Measurements from ENCODE around the gene PTPRD.

Gene PTPRD

DNA sequence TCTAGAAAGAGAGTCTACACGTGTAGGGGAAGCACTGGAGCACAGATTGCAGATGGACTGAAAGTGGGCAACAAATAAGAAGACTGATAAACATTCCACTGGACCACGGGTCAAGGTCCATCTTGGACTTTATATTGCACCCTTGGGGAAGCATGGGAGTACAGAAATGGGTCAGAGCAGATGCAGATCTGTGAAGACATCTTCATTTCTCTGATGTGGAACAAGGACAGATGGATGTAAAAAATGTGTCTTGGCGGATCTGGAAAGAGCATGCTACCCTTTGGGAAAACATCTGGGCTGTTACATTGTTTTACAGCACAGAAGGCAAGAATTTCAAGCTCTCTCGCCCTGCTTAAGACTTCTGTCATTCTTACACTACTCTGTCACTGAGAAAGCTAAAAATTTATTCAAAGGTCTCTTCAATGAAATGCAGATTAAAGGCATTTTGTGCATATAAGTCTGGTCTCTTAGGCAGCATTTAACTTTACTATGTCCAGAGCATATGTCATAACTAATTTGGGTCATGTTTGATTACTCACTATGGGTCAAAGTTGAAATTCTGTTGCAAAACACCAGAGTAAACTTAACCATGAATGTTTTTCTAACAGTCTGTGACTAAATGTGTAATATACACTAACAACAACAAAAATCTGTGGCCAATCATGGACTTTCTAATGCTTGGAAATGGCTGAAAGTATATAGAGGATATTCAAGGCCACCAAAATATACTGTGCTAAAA, 2056.9 kb downstream of the PTPRD start:
- no peaks in the 10 kb centered on the region for H3K27me3 ChIP-seq (ENCODE audit: low read length)
- H3K27ac ChIP-seq (ENCODE audit: low read depth, low read length) = no peak overlapping the region
- no peaks in the 10 kb centered on the region for H4K20me1 ChIP-seq (ENCODE audit: low read depth, low read length)
- no peak overlapping the region for H2AFZ ChIP-seq (ENCODE audit: low read depth, low read length, severe bottlenecking)
- no peak overlapping the region for H3K9ac ChIP-seq (ENCODE audit: low read length)
- no peaks in the 10 kb centered on the region for H3K9me3 ChIP-seq (ENCODE audit: insufficient read depth, low read length)
- H3K4me2 ChIP-seq (ENCODE audit: low read depth, low read length, poor library complexity, severe bottlenecking) = no peak overlapping the region
- H3F3A ChIP-seq (ENCODE audit: insufficient read depth) = no peaks in the 10 kb centered on the region
- H3K36me3 ChIP-seq (ENCODE audit: low read length) = no peaks in the 10 kb centered on the region
- no peak for TF ChIP-seq EZH2phosphoT487 (conservative IDR thresholded peaks at IDR 0.05; ENCODE audit: low read length)
- TF ChIP-seq, protein P1, sequence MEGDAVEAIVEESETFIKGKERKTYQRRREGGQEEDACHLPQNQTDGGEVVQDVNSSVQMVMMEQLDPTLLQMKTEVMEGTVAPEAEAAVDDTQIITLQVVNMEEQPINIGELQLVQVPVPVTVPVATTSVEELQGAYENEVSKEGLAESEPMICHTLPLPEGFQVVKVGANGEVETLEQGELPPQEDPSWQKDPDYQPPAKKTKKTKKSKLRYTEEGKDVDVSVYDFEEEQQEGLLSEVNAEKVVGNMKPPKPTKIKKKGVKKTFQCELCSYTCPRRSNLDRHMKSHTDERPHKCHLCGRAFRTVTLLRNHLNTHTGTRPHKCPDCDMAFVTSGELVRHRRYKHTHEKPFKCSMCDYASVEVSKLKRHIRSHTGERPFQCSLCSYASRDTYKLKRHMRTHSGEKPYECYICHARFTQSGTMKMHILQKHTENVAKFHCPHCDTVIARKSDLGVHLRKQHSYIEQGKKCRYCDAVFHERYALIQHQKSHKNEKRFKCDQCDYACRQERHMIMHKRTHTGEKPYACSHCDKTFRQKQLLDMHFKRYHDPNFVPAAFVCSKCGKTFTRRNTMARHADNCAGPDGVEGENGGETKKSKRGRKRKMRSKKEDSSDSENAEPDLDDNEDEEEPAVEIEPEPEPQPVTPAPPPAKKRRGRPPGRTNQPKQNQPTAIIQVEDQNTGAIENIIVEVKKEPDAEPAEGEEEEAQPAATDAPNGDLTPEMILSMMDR (IDR thresholded peaks at IDR 0.05; ENCODE audit: insufficient read depth, low read length, poor library complexity, severe bottlenecking) = no peak
- no peak overlapping the region for H3K4me3 ChIP-seq (ENCODE audit: insufficient read depth, low read length, poor library complexity, severe bottlenecking)
- H3K9me2 ChIP-seq (replicated peaks; ENCODE audit: insufficient read depth, low read length) = no peaks in the 10 kb centered on the region; the same call in 1 of the 2 replicates
- H3K79me2 ChIP-seq (ENCODE audit: insufficient read depth, low read length) = no peaks in the 10 kb centered on the region

DNA sequence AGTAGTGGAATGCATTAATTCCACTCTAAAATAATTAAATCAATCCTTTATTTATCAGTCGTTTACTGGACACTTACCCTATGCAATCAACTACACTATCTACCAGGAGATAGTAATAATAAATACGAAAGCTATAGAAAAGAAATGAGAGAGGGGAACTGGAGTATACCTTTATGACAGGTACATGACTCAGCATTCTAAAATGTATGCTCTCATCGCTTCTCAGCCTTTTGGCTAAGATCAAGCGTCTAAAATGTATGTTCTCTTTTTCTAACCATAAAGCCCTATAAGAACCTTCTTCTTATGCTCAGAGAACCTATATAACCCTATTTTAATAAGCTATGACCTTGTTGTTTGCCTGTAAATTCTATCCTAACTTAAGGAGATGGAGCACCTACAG, 2059.4 kb downstream of the PTPRD start:
- no peak overlapping the region for H3K4me2 ChIP-seq (ENCODE audit: low read depth, low read length, poor library complexity, severe bottlenecking)
- H3K4me3 ChIP-seq (ENCODE audit: insufficient read depth, low read length, poor library complexity, severe bottlenecking) = no peak overlapping the region
- H3K79me2 ChIP-seq (ENCODE audit: insufficient read depth, low read length) = no peaks in the 10 kb centered on the region
- TF ChIP-seq, protein P1 (IDR thresholded peaks at IDR 0.05; ENCODE audit: insufficient read depth, low read length, poor library complexity, severe bottlenecking) = no peak
- H3K27me3 ChIP-seq (ENCODE audit: low read length) = no peaks in the 10 kb centered on the region
- no peak overlapping the region for H3K27ac ChIP-seq (ENCODE audit: low read depth, low read length)
- no peaks in the 10 kb centered on the region for H3K9me3 ChIP-seq (ENCODE audit: insufficient read depth, low read length)
- H3K9ac ChIP-seq (ENCODE audit: low read length) = no peak overlapping the region
- H4K20me1 ChIP-seq (ENCODE audit: low read depth, low read length) = no peaks in the 10 kb centered on the region
- no peaks in the 10 kb centered on the region for H3K36me3 ChIP-seq (ENCODE audit: low read length)
- H2AFZ ChIP-seq (ENCODE audit: low read depth, low read length, severe bottlenecking) = no peak overlapping the region
- no peaks in the 10 kb centered on the region for H3K9me2 ChIP-seq (replicated peaks; ENCODE audit: insufficient read depth, low read length)
- no peaks in the 10 kb centered on the region for H3F3A ChIP-seq (ENCODE audit: insufficient read depth)

DNA sequence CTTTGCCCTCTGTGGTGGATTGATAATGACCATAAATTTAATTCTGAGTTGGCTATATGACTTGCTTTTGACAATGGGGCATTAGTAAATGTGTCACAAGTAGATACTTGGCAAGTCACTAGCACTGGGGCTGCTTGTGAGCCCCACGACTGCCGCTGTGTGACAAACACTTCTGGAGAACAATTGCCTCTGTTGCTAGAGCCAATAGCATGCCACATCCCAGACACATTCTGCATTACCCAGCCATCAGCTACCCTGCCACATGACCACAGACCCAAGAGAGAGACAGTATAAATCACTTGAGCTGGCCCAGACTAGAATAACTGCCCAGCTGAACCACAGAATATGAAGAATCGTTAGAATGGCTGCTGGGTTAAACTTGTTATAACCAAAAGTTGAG, 2060.1 kb downstream of the PTPRD start:
- Histone ChIP-seq H3K9ac (ENCODE audit: low read length) (no peak overlapping the region), H4K20me1 (ENCODE audit: low read depth, low read length) (no peaks in the 10 kb centered on the region), H3K9me2 (replicated peaks; ENCODE audit: insufficient read depth, low read length) (no peaks in the 10 kb centered on the region), H3K27me3 (ENCODE audit: low read length) (no peaks in the 10 kb centered on the region), H3K4me2 (ENCODE audit: low read depth, low read length, poor library complexity, severe bottlenecking) (no peak overlapping the region), H3K79me2 (ENCODE audit: insufficient read depth, low read length) (no peaks in the 10 kb centered on the region), H3K27ac (ENCODE audit: low read depth, low read length) (no peak overlapping the region), H3K4me3 (ENCODE audit: insufficient read depth, low read length, poor library complexity, severe bottlenecking) (no peak overlapping the region), H3K36me3 (ENCODE audit: low read length) (no peaks in the 10 kb centered on the region), H3F3A (ENCODE audit: insufficient read depth) (no peaks in the 10 kb centered on the region), H2AFZ (ENCODE audit: low read depth, low read length, severe bottlenecking) (no peak overlapping the region), H3K9me3 (ENCODE audit: insufficient read depth, low read length) (no peaks in the 10 kb centered on the region)
- TF ChIP-seq EZH2phosphoT487 (conservative IDR thresholded peaks at IDR 0.05; ENCODE audit: low read length) = no peak
- TF ChIP-seq, protein P1 (IDR thresholded peaks at IDR 0.05; ENCODE audit: insufficient read depth, low read length, poor library complexity, severe bottlenecking) = no peak
